ENCODE measurements around the gene GCM1.
"Not testable (repeated sequence)": the region's sequence is repeated elsewhere in the genome, so short reads cannot be mapped to it uniquely, and the experiment has no call there.

The GCM1 gene

GRCh38 chr6:53148684-53149083 lies at the start of gene GCM1:
TSS of gene GCM1 (minus strand) at chr6:53148841. CDS start at chr6:53145632, 3,209 bp downstream.
- DNase-seq = no peak

GRCh38 chr6:53197553-53197952 lies 48.9 kb upstream of the GCM1 start:
- DNase-seq = no peak

- DNase-seq = no peak
These were observed 46.4 kb upstream of the GCM1 start for GRCh38 chr6:53195048-53195447.

GRCh38 chr6:53192682-53193188 lies 44.1 kb upstream of the GCM1 start:
- no peak for DNase-seq

- DNase-seq = no peak
These were observed 40.9 kb upstream of the GCM1 start for GRCh38 chr6:53189554-53189953.

GRCh38 chr6:53188833-53189232 lies 40.2 kb upstream of the GCM1 start:
- no peak for DNase-seq

GRCh38 chr6:53180678-53181077 lies 32.0 kb upstream of the GCM1 start:
- DNase-seq = no peak

GRCh38 chr6:53179961-53180651 lies 31.5 kb upstream of the GCM1 start:
- no peak for DNase-seq

GRCh38 chr6:53178837-53179432 lies 30.3 kb upstream of the GCM1 start:
- DNase-seq = no peak

GRCh38 chr6:53175027-53175426 lies 26.4 kb upstream of the GCM1 start:
- no peak for DNase-seq

GRCh38 chr6:53172468-53172803 lies 23.8 kb upstream of the GCM1 start:
- DNase-seq = no peak

GRCh38 chr6:53171605-53172467 lies 23.2 kb upstream of the GCM1 start:
- DNase-seq = peak; percentile 53

GRCh38 chr6:53168516-53169267 lies 20.1 kb upstream of the GCM1 start:
- DNase-seq = no peak

GRCh38 chr6:53165293-53165692 lies 16.7 kb upstream of the GCM1 start:
- DNase-seq = no peak

- no peak for DNase-seq
These were observed 14.0 kb upstream of the GCM1 start for GRCh38 chr6:53162606-53163005.

GRCh38 chr6:53161481-53162009 lies 12.9 kb upstream of the GCM1 start:
- no peak for DNase-seq

GRCh38 chr6:53159558-53159957 lies 10.9 kb upstream of the GCM1 start:
- DNase-seq = no peak

- DNase-seq = not testable (repeated sequence)
These were observed 9.4 kb upstream of the GCM1 start for GRCh38 chr6:53158076-53158475.

GRCh38 chr6:53155279-53155678 lies 6.6 kb upstream of the GCM1 start:
- DNase-seq = not testable (repeated sequence)

- DNase-seq = no peak
These were observed 6.2 kb upstream of the GCM1 start for GRCh38 chr6:53154794-53155193.

- no peak for DNase-seq
These were observed 5.4 kb upstream of the GCM1 start for GRCh38 chr6:53154071-53154470.

- DNase-seq = no peak
These were observed 3.9 kb upstream of the GCM1 start for GRCh38 chr6:53152576-53152975.

GRCh38 chr6:53151676-53152075 lies 3.0 kb upstream of the GCM1 start:
- DNase-seq = no peak
